Osteoblast (primary cell): ENCODE measurements around the gene TPRG1L. TPM values are rescaled to one million over a fixed set of nuclear protein-coding genes. Genes with fewer than 3 reads are reported as not detected.

Experiments used
- DNase-seq: peaks from one replicate; pipeline ENCODE4 v3.0.0; 2011; ENCODE audit warnings: low spot score, mixed read lengths; ENCODE audit not compliant: insufficient read length; ENCODE audit errors: missing footprints
- H2AFZ ChIP-seq: 2 replicates; pipeline ENCODE4 v1.6.0; 2011; ENCODE audit warnings: mild to moderate bottlenecking, low read length
- H3K27ac ChIP-seq: 2 replicates; pipeline ENCODE4 v1.5.1; 2011; ENCODE audit warnings: mild to moderate bottlenecking, low read depth, low read length, moderate library complexity
- H3K27me3 ChIP-seq: 2 replicates; pipeline ENCODE4 v1.6.0; 2012; ENCODE audit warnings: mild to moderate bottlenecking, control low read depth, inconsistent platforms, low read length, moderate library complexity; ENCODE audit not compliant: insufficient read depth
- H3K36me3 ChIP-seq: 2 replicates; pipeline ENCODE4 v1.5.1; 2011; ENCODE audit warnings: mild to moderate bottlenecking, low read length, control low read depth, moderate library complexity; ENCODE audit not compliant: insufficient read depth
- H3K4me1 ChIP-seq: 2 replicates; pipeline ENCODE4 v1.5.1; 2011; ENCODE audit warnings: mild to moderate bottlenecking, low read length, control low read depth, moderate library complexity; ENCODE audit not compliant: insufficient read depth
- H3K4me2 ChIP-seq: 2 replicates; pipeline ENCODE4 v1.6.0; 2011; ENCODE audit warnings: mild to moderate bottlenecking, low read length; ENCODE audit not compliant: insufficient read depth
- H3K4me3 ChIP-seq: fragments of 200-600 bp; sonication (generic); 3 replicates; pipeline ENCODE4 v1.5.1; 2012; ENCODE audit warnings: mild to moderate bottlenecking, low read length, inconsistent platforms; ENCODE audit not compliant: insufficient read depth
- H3K79me2 ChIP-seq: 2 replicates; pipeline ENCODE4 v1.6.0; 2012; ENCODE audit warnings: mild to moderate bottlenecking, low read length, control low read depth, inconsistent platforms; ENCODE audit not compliant: insufficient read depth
- H3K9me3 ChIP-seq: 2 replicates; pipeline ENCODE4 v1.5.1; 2011; ENCODE audit warnings: low read depth, low read length, control low read depth
- H4K20me1 ChIP-seq: 2 replicates; pipeline ENCODE4 v1.6.0; 2012; ENCODE audit warnings: mild to moderate bottlenecking, low read length, control low read depth; ENCODE audit not compliant: insufficient read depth
- total RNA-seq: library from RNA; depleted of rRNA; stranded (reverse); fragments of >200 nt; gene quantifications from 2 replicates; pipeline ENCODE4 v1.2.3, GENCODE V29; 2012
- TF ChIP-seq, protein P1 (sequence below): IDR thresholded peaks from 2 replicates; pipeline ENCODE4 v1.5.1; 2011; ENCODE audit warnings: mild to moderate bottlenecking, low read depth, low read length, moderate library complexity; ENCODE audit errors: extremely low read depth

Gene TPRG1L
- total RNA-seq, 1 donor: 35.8 TPM

DNA sequence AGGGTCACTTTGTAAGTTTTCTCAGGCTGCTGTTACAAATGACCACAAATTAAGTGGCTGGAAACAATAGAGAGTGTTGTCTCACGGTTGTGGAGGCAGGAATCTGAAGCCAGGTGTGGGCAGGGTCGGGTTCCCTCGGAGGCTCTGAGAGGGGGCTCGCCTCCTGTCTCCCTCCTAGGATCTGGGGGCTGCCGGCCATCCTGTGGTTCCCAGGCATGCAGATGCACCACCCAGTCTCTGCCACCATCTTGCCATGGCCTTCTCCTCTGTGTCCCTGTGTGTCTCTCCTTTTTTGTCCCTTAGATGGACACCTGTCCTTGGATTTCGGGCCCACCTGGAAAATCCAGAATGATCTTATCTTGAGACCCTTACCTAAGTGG is 32.3 kb downstream of the TPRG1L start:
- H3K27me3 ChIP-seq: peaks cover 50% of the 10 kb centered on the region
- no peaks in the 10 kb centered on the region for H3K79me2 ChIP-seq
- no peak overlapping the region for H2AFZ ChIP-seq

DNA sequence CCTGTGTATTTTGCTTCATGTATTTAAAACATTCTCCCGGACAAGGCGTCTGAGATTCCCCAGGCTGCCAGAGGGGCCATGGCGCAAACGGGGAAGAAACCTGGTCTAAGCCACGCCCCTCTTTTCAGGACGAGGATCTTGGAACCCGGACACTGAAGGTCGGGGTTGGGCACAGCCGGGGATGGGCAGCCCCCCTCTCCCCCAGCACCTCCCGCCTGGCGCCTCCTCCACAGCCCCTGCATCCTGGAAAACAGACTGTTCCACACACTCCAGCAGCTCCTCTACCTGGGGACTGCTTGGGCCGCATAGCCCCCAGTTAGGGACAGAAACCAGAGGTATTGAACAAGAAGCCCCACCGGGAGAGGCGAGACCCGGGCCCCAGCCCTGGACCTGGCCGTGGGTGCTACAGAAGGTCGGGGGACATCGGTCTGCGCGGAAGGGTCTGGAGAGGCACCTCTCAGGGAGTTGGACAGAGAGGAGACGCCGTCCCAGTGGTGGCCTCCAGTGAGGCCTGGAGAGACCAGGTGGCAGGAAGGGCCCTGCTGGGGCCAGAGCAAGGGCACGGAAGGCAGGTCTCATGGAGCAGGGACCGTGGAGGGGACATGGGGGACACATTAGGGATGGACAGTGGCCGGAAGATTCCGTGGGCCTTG is 32.9 kb downstream of the TPRG1L start:
- H3K27me3 ChIP-seq: peaks cover 45% of the 10 kb centered on the region
- no peak overlapping the region for H3K4me3 ChIP-seq
- H3K79me2 ChIP-seq: no peaks in the 10 kb centered on the region
- no peaks in the 10 kb centered on the region for H4K20me1 ChIP-seq
- no peaks in the 10 kb centered on the region for H3K4me1 ChIP-seq
- no peak overlapping the region for H2AFZ ChIP-seq
- no peak overlapping the region for H3K27ac ChIP-seq
- no peaks in the 10 kb centered on the region for H3K9me3 ChIP-seq
- no peak overlapping the region for H3K4me2 ChIP-seq
- TF ChIP-seq, protein P1, sequence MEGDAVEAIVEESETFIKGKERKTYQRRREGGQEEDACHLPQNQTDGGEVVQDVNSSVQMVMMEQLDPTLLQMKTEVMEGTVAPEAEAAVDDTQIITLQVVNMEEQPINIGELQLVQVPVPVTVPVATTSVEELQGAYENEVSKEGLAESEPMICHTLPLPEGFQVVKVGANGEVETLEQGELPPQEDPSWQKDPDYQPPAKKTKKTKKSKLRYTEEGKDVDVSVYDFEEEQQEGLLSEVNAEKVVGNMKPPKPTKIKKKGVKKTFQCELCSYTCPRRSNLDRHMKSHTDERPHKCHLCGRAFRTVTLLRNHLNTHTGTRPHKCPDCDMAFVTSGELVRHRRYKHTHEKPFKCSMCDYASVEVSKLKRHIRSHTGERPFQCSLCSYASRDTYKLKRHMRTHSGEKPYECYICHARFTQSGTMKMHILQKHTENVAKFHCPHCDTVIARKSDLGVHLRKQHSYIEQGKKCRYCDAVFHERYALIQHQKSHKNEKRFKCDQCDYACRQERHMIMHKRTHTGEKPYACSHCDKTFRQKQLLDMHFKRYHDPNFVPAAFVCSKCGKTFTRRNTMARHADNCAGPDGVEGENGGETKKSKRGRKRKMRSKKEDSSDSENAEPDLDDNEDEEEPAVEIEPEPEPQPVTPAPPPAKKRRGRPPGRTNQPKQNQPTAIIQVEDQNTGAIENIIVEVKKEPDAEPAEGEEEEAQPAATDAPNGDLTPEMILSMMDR: no peak
- DNase-seq: no peak
- no peaks in the 10 kb centered on the region for H3K36me3 ChIP-seq

More for the DNA sequence above, 32.3 kb downstream of the TPRG1L start:
- H3K9me3 ChIP-seq: no peaks in the 10 kb centered on the region
- H4K20me1 ChIP-seq: no peaks in the 10 kb centered on the region
- DNase-seq: no peak
- H3K4me1 ChIP-seq: no peaks in the 10 kb centered on the region
- H3K27ac ChIP-seq: no peak overlapping the region
- no peak overlapping the region for H3K4me2 ChIP-seq
- H3K4me3 ChIP-seq: no peak overlapping the region
- TF ChIP-seq, protein P1: no peak
- no peaks in the 10 kb centered on the region for H3K36me3 ChIP-seq

DNA sequence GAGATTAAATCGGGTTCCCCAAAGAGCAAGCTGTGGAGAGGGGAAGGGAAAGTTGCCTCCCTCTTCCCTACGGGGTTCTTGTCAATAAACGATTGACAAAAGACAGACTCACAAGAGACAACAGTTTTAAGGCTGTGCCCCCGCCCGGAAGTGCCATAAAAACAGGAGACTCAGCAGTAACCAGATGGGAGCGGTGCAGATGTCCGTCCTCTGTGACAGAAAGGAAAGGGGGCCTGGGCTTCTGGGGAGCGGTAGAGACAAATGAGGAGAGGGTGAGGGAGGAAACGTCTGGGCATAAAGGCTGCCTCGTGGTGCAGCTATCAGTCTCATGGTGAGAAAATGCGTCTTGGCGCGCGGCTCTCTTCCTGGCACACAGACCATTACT is 33.4 kb downstream of the TPRG1L start:
- no peak overlapping the region for H2AFZ ChIP-seq
- DNase-seq: no peak
- H3K27me3 ChIP-seq: peaks cover 40% of the 10 kb centered on the region
- H4K20me1 ChIP-seq: no peaks in the 10 kb centered on the region
- no peak overlapping the region for H3K27ac ChIP-seq
- no peaks in the 10 kb centered on the region for H3K4me1 ChIP-seq
- H3K4me2 ChIP-seq: no peak overlapping the region
- TF ChIP-seq, protein P1: no peak
- no peaks in the 10 kb centered on the region for H3K79me2 ChIP-seq
- H3K36me3 ChIP-seq: no peaks in the 10 kb centered on the region
- no peaks in the 10 kb centered on the region for H3K9me3 ChIP-seq
- no peak overlapping the region for H3K4me3 ChIP-seq

DNA sequence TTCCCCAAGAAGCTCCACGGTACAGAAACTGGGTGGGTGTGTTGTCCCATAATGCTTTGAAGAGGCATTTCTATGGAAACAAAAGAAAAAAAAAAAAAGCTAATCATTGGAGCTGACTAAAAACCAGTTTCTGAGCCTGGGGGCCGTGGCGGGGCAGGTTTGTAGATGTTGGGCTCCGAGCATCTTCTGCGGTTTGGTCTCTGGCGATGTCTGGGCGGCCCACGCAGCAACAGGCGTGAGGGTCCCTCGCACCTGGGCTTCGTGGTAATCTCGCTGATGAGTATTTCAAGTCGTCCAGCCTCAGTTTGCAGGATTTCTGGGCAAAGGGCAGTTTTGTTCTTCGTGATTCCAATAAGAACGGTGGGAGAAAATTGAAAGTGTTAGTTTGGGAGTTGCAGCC is 34.3 kb downstream of the TPRG1L start:
- Histone ChIP-seq H3K4me3 (no peak overlapping the region), H3K36me3 (no peaks in the 10 kb centered on the region)
- DNase-seq: no peak

More for the DNA sequence above, 34.3 kb downstream of the TPRG1L start:
- H3K9me3 ChIP-seq: no peaks in the 10 kb centered on the region
- TF ChIP-seq, protein P1: no peak
- H2AFZ ChIP-seq: no peak overlapping the region
- H3K27ac ChIP-seq: no peak overlapping the region
- H3K27me3 ChIP-seq: peaks cover 32% of the 10 kb centered on the region
- no peaks in the 10 kb centered on the region for H3K79me2 ChIP-seq
- no peak overlapping the region for H3K4me2 ChIP-seq
- no peaks in the 10 kb centered on the region for H4K20me1 ChIP-seq
- H3K4me1 ChIP-seq: no peaks in the 10 kb centered on the region
